ENCODE data around the gene SLC25A33.

Gene SLC25A33

GRCh38 chr1:9609998-9610397 lies 70.7 kb downstream of the SLC25A33 start:
- TF ChIP-seq CTCF (IDR thresholded peaks at IDR 0.05; ENCODE audit: low read depth, low read length): no peak
- no peak overlapping the region for H3K4me3 ChIP-seq (ENCODE audit: low read depth, low read length)
- in situ Hi-C loops (cut with HindIII; ENCODE audit: low sequenced_read_pairs): no loop called here
- no peak for DNase-seq (ENCODE audit: low read depth, low spot score)

GRCh38 chr1:9610548-9610947 lies 71.3 kb downstream of the SLC25A33 start:
- H3K4me3 ChIP-seq (ENCODE audit: low read depth, low read length): no peak overlapping the region
- TF ChIP-seq CTCF (IDR thresholded peaks at IDR 0.05; ENCODE audit: low read depth, low read length): no peak
- in situ Hi-C loops (cut with HindIII; ENCODE audit: low sequenced_read_pairs): no loop called here
- no peak for DNase-seq (ENCODE audit: low read depth, low spot score)

GRCh38 chr1:9611716-9612115 lies 72.5 kb downstream of the SLC25A33 start:
- in situ Hi-C loops (cut with HindIII; ENCODE audit: low sequenced_read_pairs): no loop called here
- no peak for DNase-seq (ENCODE audit: low read depth, low spot score)
- TF ChIP-seq CTCF (IDR thresholded peaks at IDR 0.05; ENCODE audit: low read depth, low read length): no peak
- H3K4me3 ChIP-seq (ENCODE audit: low read depth, low read length): no peak overlapping the region

GRCh38 chr1:9612162-9612845 lies 73.0 kb downstream of the SLC25A33 start:
- no peak for DNase-seq (ENCODE audit: low read depth, low spot score)
- H3K4me3 ChIP-seq (ENCODE audit: low read depth, low read length): no peak overlapping the region
- TF ChIP-seq CTCF (IDR thresholded peaks at IDR 0.05; ENCODE audit: low read depth, low read length): no peak
- in situ Hi-C loops (cut with HindIII; ENCODE audit: low sequenced_read_pairs): no loop called here

GRCh38 chr1:9612871-9613624 lies 73.8 kb downstream of the SLC25A33 start:
- no peak for DNase-seq (ENCODE audit: low read depth, low spot score)
- in situ Hi-C loops (cut with HindIII; ENCODE audit: low sequenced_read_pairs): no loop called here
- no peak for TF ChIP-seq CTCF (IDR thresholded peaks at IDR 0.05; ENCODE audit: low read depth, low read length)
- H3K4me3 ChIP-seq (ENCODE audit: low read depth, low read length): no peak overlapping the region

- in situ Hi-C loops (cut with HindIII; ENCODE audit: low sequenced_read_pairs): no loop called here
- no peak for DNase-seq (ENCODE audit: low read depth, low spot score)
These were observed 74.5 kb downstream of the SLC25A33 start for GRCh38 chr1:9613625-9614299.

More at GRCh38 chr1:9613625-9614299, 74.5 kb downstream of the SLC25A33 start:
- no peak overlapping the region for H3K4me3 ChIP-seq (ENCODE audit: low read depth, low read length)
- TF ChIP-seq CTCF (IDR thresholded peaks at IDR 0.05; ENCODE audit: low read depth, low read length): no peak

Measured in astrocyte of the spinal cord (primary cell).